HEK293 (cell line): Measurements from ENCODE around the gene SESN1.

ENCODE experiments used
- CTCF ChIA-PET: fragments of 350-600 bp; formaldehyde crosslinking; extraction: SDS; loops from one replicate; lab custom pipeline; 2021; ENCODE audit warnings: antibody characterized with exemption; lab: Yijun Ruan, JAX
- POLR2A ChIA-PET: fragments of 300-600 bp; formaldehyde crosslinking; extraction: SDS; loops from one replicate; lab custom pipeline; 2020; ENCODE audit warnings: antibody characterized with exemption, inconsistent platforms; lab: Yijun Ruan, JAX
- H3K27ac ChIP-seq: fragments of 200-500 bp; sonication (Bioruptor generic); 2 replicates; pipeline ENCODE4 v1.5.1; 2014; ENCODE audit warnings: low read depth, low read length, control low read depth, inconsistent platforms; ENCODE audit errors: extremely low read depth
- H3K36me3 ChIP-seq, 2 experiments: fragments of 200-500 bp in 1 of 2; sonication (Bioruptor generic) in 1 of 2; 1 replicate in 1 of 2; 2 replicates in 1 of 2; pipeline ENCODE4 v1.5.1; 2014 to 2017; ENCODE audit warnings: inconsistent platforms in 2 of 2, low read length in 2 of 2; ENCODE audit not compliant: control insufficient read depth in 2 of 2, insufficient read depth in 1 of 2
- H3K4me1 ChIP-seq: fragments of 200-500 bp; sonication (Bioruptor generic); 2 replicates; pipeline ENCODE4 v1.5.1; 2014; ENCODE audit warnings: mild to moderate bottlenecking, low read length, inconsistent platforms; ENCODE audit not compliant: control insufficient read depth, insufficient read depth
- H3K4me3 ChIP-seq: 2 replicates; pipeline ENCODE4 v1.5.1; 2011; ENCODE audit warnings: low read depth, mild to moderate bottlenecking, control low read depth, low read length, moderate library complexity
- H3K9me3 ChIP-seq: fragments of 200-500 bp; sonication (Bioruptor generic); 2 replicates; pipeline ENCODE4 v1.5.1; 2014; ENCODE audit warnings: low read depth, low read length, inconsistent platforms; ENCODE audit not compliant: control insufficient read depth, insufficient read depth
- KLF16 ChIP-seq: fragments of 450-650 bp; formaldehyde crosslinking; IDR thresholded peaks from 2 replicates; pipeline ENCODE4 v1.5.1; 2017; ENCODE audit warnings: missing biosample characterization, missing genetic modification characterization
- PRDM10 ChIP-seq: fragments of 450-650 bp; formaldehyde crosslinking; IDR thresholded peaks from 2 replicates; pipeline ENCODE4 v1.5.1; 2016; ENCODE audit warnings: missing biosample characterization, missing genetic modification characterization
- TRIM28 ChIP-seq: IDR thresholded peaks from 2 replicates; pipeline ENCODE4 v1.6.1; 2011; ENCODE audit warnings: low read length, control low read depth, borderline replicate concordance
- YY2 ChIP-seq: fragments of 450-650 bp; formaldehyde crosslinking; IDR thresholded peaks from 2 replicates; pipeline ENCODE4 v1.5.1; 2016; ENCODE audit warnings: missing biosample characterization, missing genetic modification characterization
- ZFP3 ChIP-seq: fragments of 450-650 bp; formaldehyde crosslinking; IDR thresholded peaks from 2 replicates; pipeline ENCODE4 v1.5.1; 2016; ENCODE audit warnings: low read depth, missing biosample characterization, missing genetic modification characterization
- ZFP37 ChIP-seq: fragments of 450-650 bp; formaldehyde crosslinking; IDR thresholded peaks from 2 replicates; pipeline ENCODE4 v1.5.1; 2016; ENCODE audit warnings: missing biosample characterization, missing genetic modification characterization
- ZNF133 ChIP-seq: fragments of 450-650 bp; formaldehyde crosslinking; IDR thresholded peaks from 2 replicates; pipeline ENCODE4 v1.5.1; 2016; ENCODE audit warnings: missing biosample characterization, missing genetic modification characterization
- ZNF202 ChIP-seq: fragments of 450-650 bp; formaldehyde crosslinking; IDR thresholded peaks from 2 replicates; pipeline ENCODE4 v1.5.1; 2016; ENCODE audit warnings: missing biosample characterization, missing genetic modification characterization, borderline replicate concordance
- ZNF239 ChIP-seq: fragments of 450-650 bp; formaldehyde crosslinking; IDR thresholded peaks from 2 replicates; pipeline ENCODE4 v1.5.1; 2016; ENCODE audit warnings: missing biosample characterization, missing genetic modification characterization
- ZNF248 ChIP-seq: fragments of 450-650 bp; formaldehyde crosslinking; IDR thresholded peaks from 2 replicates; pipeline ENCODE4 v1.5.1; 2017; ENCODE audit warnings: missing biosample characterization, missing genetic modification characterization
- ZNF394 ChIP-seq: fragments of 450-650 bp; formaldehyde crosslinking; IDR thresholded peaks from 2 replicates; pipeline ENCODE4 v1.5.1; 2016; ENCODE audit warnings: missing biosample characterization, missing genetic modification characterization, mild to moderate bottlenecking, moderate library complexity, borderline replicate concordance
- ZNF473 ChIP-seq: fragments of 450-650 bp; formaldehyde crosslinking; IDR thresholded peaks from 2 replicates; pipeline ENCODE4 v1.5.1; 2017; ENCODE audit warnings: missing biosample characterization, missing genetic modification characterization
- ZNF521 ChIP-seq: fragments of 450-650 bp; formaldehyde crosslinking; IDR thresholded peaks from 2 replicates; pipeline ENCODE4 v1.5.1; 2017; ENCODE audit warnings: missing biosample characterization, mild to moderate bottlenecking, missing genetic modification characterization
- ZNF658 ChIP-seq: fragments of 450-650 bp; formaldehyde crosslinking; IDR thresholded peaks from 2 replicates; pipeline ENCODE4; 2016; ENCODE audit warnings: missing biosample characterization, missing genetic modification characterization
- ZNF664 ChIP-seq: fragments of 450-650 bp; formaldehyde crosslinking; IDR thresholded peaks from 2 replicates; pipeline ENCODE4 v1.5.1; 2016; ENCODE audit warnings: missing biosample characterization, missing genetic modification characterization
- ZNF677 ChIP-seq: fragments of 450-650 bp; IDR thresholded peaks from 2 replicates; pipeline ENCODE4 v1.5.0; 2018; ENCODE audit warnings: missing biosample characterization, mild to moderate bottlenecking, missing genetic modification characterization, moderate library complexity
- ZNF747 ChIP-seq: fragments of 450-650 bp; formaldehyde crosslinking; IDR thresholded peaks from 2 replicates; pipeline ENCODE4 v1.5.1; 2016; ENCODE audit warnings: missing biosample characterization, missing genetic modification characterization
- ZNF76 ChIP-seq: fragments of 450-650 bp; formaldehyde crosslinking; IDR thresholded peaks from 2 replicates; pipeline ENCODE4; 2016; ENCODE audit warnings: low read depth, missing biosample characterization, missing genetic modification characterization, borderline replicate concordance
- ZNF777 ChIP-seq: fragments of 450-650 bp; formaldehyde crosslinking; IDR thresholded peaks from 2 replicates; pipeline ENCODE4 v1.5.1; 2017; ENCODE audit warnings: missing biosample characterization, missing genetic modification characterization, borderline replicate concordance
- ZSCAN23 ChIP-seq: fragments of 450-650 bp; formaldehyde crosslinking; IDR thresholded peaks from 2 replicates; pipeline ENCODE4 v1.5.1; 2016; ENCODE audit warnings: missing biosample characterization, missing genetic modification characterization

The SESN1 gene

GRCh38 chr6:108969776-108970175, 124.9 kb downstream of the SESN1 start:
- ChIA-PET CTCF (interaction anchor here (0.8 to 1.1 kb wide), 2 partner anchors 55 to 115 kb away, joined by 4 to 5 read pairs; no protein-coding TSS in a partner anchor), POLR2A (no interaction called here)
- no peak for TF ChIP-seq ZNF473 (tag by site-specific recombination)
- no peak for TF ChIP-seq ZNF677
- TF ChIP-seq ZNF202 (tag by site-specific recombination) = no peak
- TF ChIP-seq YY2 = no peak
- no peak for TF ChIP-seq ZFP3 (tag by site-specific recombination)
- no peak for TF ChIP-seq ZNF239 (tag by site-specific recombination)
- no peak for TF ChIP-seq ZNF394 (tag by site-specific recombination)
- TF ChIP-seq ZNF248 (tag by site-specific recombination) = no peak
- TF ChIP-seq ZFP37 (tag by site-specific recombination) = no peak
- TF ChIP-seq PRDM10 (tag by site-specific recombination) = no peak
- TF ChIP-seq ZNF521 (tag by site-specific recombination) = no peak
- no peak for TF ChIP-seq ZNF658 (tag by site-specific recombination)
- TF ChIP-seq ZSCAN23 (tag by site-specific recombination) = no peak
- TF ChIP-seq ZNF133 (tag by site-specific recombination) = no peak
- no peak for TF ChIP-seq KLF16 (tag by site-specific recombination)
- no peak for TF ChIP-seq ZNF664
- no peak for TF ChIP-seq ZNF76 (tag by site-specific recombination)
- no peak for TF ChIP-seq ZNF777
- Histone ChIP-seq H3K4me3 (no peak overlapping the region), H3K36me3 (no peaks in the 10 kb centered on the region), H3K4me1 (peaks cover 12% of the 10 kb centered on the region), H3K27ac (no peak overlapping the region), H3K9me3 (no peaks in the 10 kb centered on the region)

- ChIA-PET POLR2A (interaction anchor here (0.9 kb wide), 1 partner anchor 40 kb away, joined by 3 read pairs; no protein-coding TSS in a partner anchor), CTCF (interaction anchor here (0.6 to 1.3 kb wide), 5 partner anchors 35 to 1290 kb away, joined by 3 to 10 read pairs (median 4); no protein-coding TSS in a partner anchor)
- Histone ChIP-seq H3K36me3 (no peaks in the 10 kb centered on the region), H3K4me3 (no peak overlapping the region), H3K4me1 (peaks cover 12% of the 10 kb centered on the region), H3K27ac (no peak overlapping the region), H3K9me3 (no peaks in the 10 kb centered on the region)
- TF ChIP-seq TRIM28 = 0 out of 2 replicates have a peak, but pooled peaks have one; percentile 38
- TF ChIP-seq ZNF747 (tag by site-specific recombination) = no peak
Measured at GRCh38 chr6:108968325-108969316, 126.0 kb downstream of the SESN1 start.
